SK-N-SH treated with all-trans-retinoic acid at 6 μM for 48 hours (cell line): ENCODE results near the gene GOLGA5.

Experiments used
- ATAC-seq: fragments of 200-7000 bp; cut with Tn5 transposase; 3 replicates; pipeline ENCODE4 v1.9.1; 2020; ENCODE audit warnings: mild to moderate bottlenecking, moderate library complexity
- ARNTL ChIP-seq: fragments of 450-650 bp; formaldehyde crosslinking; IDR thresholded peaks from 2 replicates; pipeline ENCODE4 v1.5.0; 2020; ENCODE audit warnings: low read depth, mild to moderate bottlenecking, moderate library complexity, borderline replicate concordance
- BACH2 ChIP-seq: fragments of 250-450 bp; sonication (Bioruptor Pico); IDR thresholded peaks from 2 replicates; pipeline ENCODE4 v1.9.0; 2021; ENCODE audit warnings: mild to moderate bottlenecking, borderline replicate concordance
- CREB5 ChIP-seq: fragments of 250-450 bp; sonication (Bioruptor Pico); IDR thresholded peaks from 2 replicates; pipeline ENCODE4 v1.5.1; 2020; ENCODE audit warnings: low read depth, mild to moderate bottlenecking, moderate library complexity
- CSDC2 ChIP-seq: fragments of 250-450 bp; sonication (Bioruptor Pico); IDR thresholded peaks from 2 replicates; pipeline ENCODE4 v1.5.0; 2020; ENCODE audit warnings: mild to moderate bottlenecking, moderate library complexity
- ESRRG ChIP-seq: fragments of 250-450 bp; sonication (Bioruptor Pico); IDR thresholded peaks from 2 replicates; pipeline ENCODE4 v1.6.1; 2021; ENCODE audit warnings: mild to moderate bottlenecking
- GLIS3 ChIP-seq: fragments of 250-450 bp; sonication (Bioruptor Pico); IDR thresholded peaks from 2 replicates; pipeline ENCODE4 v1.5.0; 2020; ENCODE audit warnings: mild to moderate bottlenecking, moderate library complexity
- ISL1 ChIP-seq: fragments of 250-450 bp; sonication (Bioruptor Pico); IDR thresholded peaks from 2 replicates; pipeline ENCODE4 v2.1.2; 2022; ENCODE audit warnings: mild to moderate bottlenecking, moderate library complexity
- OSR1 ChIP-seq: fragments of 250-450 bp; sonication (Bioruptor Pico); IDR thresholded peaks from 2 replicates; pipeline ENCODE4 v1.8.0; 2022; ENCODE audit warnings: moderate library complexity, mild to moderate bottlenecking, inconsistent platforms
- PATZ1 ChIP-seq: fragments of 250-450 bp; sonication (Bioruptor Pico); IDR thresholded peaks from 2 replicates; pipeline ENCODE4 v1.8.0; 2020; ENCODE audit warnings: mild to moderate bottlenecking, moderate library complexity, borderline replicate concordance
- PPARA ChIP-seq: fragments of 250-450 bp; sonication (Bioruptor Pico); IDR thresholded peaks from 2 replicates; pipeline ENCODE4 v1.5.0; 2020; ENCODE audit warnings: mild to moderate bottlenecking, borderline replicate concordance
- RARB ChIP-seq: fragments of 250-450 bp; sonication (Bioruptor Pico); IDR thresholded peaks from 2 replicates; pipeline ENCODE4 v1.8.0; 2021; ENCODE audit warnings: mild to moderate bottlenecking, moderate library complexity
- SNAI2 ChIP-seq: fragments of 250-450 bp; sonication (Bioruptor Pico); IDR thresholded peaks from 2 replicates; pipeline ENCODE4 v1.5.0; 2020; ENCODE audit warnings: mild to moderate bottlenecking, moderate library complexity
- TCF4 ChIP-seq: fragments of 250-450 bp; sonication (Bioruptor Pico); IDR thresholded peaks from 2 replicates; pipeline ENCODE4 v1.8.0; 2021; ENCODE audit warnings: mild to moderate bottlenecking, moderate library complexity, borderline replicate concordance
- TOX ChIP-seq: fragments of 250-450 bp; sonication (Bioruptor Pico); IDR thresholded peaks from 2 replicates; pipeline ENCODE4 v1.8.0; 2021; ENCODE audit warnings: mild to moderate bottlenecking, moderate library complexity, borderline replicate concordance
- ZC3H10 ChIP-seq: fragments of 250-450 bp; sonication (Bioruptor Pico); IDR thresholded peaks from 2 replicates; pipeline ENCODE4 v1.5.1; 2021; ENCODE audit warnings: mild to moderate bottlenecking, moderate library complexity
- ZFP3 ChIP-seq: fragments of 250-450 bp; sonication (Bioruptor Pico); IDR thresholded peaks from 2 replicates; pipeline ENCODE4 v1.5.0; 2020; ENCODE audit warnings: mild to moderate bottlenecking, moderate library complexity
- ZFP30 ChIP-seq: fragments of 450-650 bp; formaldehyde crosslinking; IDR thresholded peaks from 2 replicates; pipeline ENCODE4 v1.5.0; 2022; ENCODE audit warnings: mild to moderate bottlenecking, moderate library complexity
- ZNF565 ChIP-seq: fragments of 450-650 bp; formaldehyde crosslinking; conservative IDR thresholded peaks from 2 replicates; pipeline ENCODE4 v1.5.0; 2020; ENCODE audit warnings: low read depth, mild to moderate bottlenecking, moderate library complexity
- ZNF70 ChIP-seq: fragments of 450-650 bp; formaldehyde crosslinking; IDR thresholded peaks from 2 replicates; pipeline ENCODE4 v1.5.0; 2020; ENCODE audit warnings: mild to moderate bottlenecking, moderate library complexity
- ZNF8 ChIP-seq: fragments of 450-650 bp; formaldehyde crosslinking; IDR thresholded peaks from 2 replicates; pipeline ENCODE4 v1.5.0; 2020; ENCODE audit warnings: mild to moderate bottlenecking, moderate library complexity
- TF ChIP-seq, protein P1 (sequence below): fragments of 250-450 bp; sonication (Bioruptor Pico); IDR thresholded peaks from 2 replicates; pipeline ENCODE4 v1.5.1; 2021; ENCODE audit warnings: mild to moderate bottlenecking, moderate library complexity

Gene GOLGA5

GRCh38 chr14:92783813-92784431 lies 10.2 kb upstream of the GOLGA5 start:
- peak; percentile 87 for ATAC-seq
- TF ChIP-seq ZNF565 (CRISPR knock-in tag) (no peak), ZNF70 (CRISPR knock-in tag) (no peak), ARNTL (CRISPR knock-in tag) (no peak), ZC3H10 (CRISPR knock-in tag) (no peak), ZFP30 (CRISPR knock-in tag) (no peak), BACH2 (CRISPR knock-in tag) (no peak), TOX (CRISPR knock-in tag) (no peak), TCF4 (CRISPR knock-in tag) (no peak), CREB5 (CRISPR knock-in tag) (no peak), ZNF8 (CRISPR knock-in tag) (no peak), OSR1 (CRISPR knock-in tag) (no peak), CSDC2 (CRISPR knock-in tag) (no peak), GLIS3 (CRISPR knock-in tag) (no peak), ISL1 (CRISPR knock-in tag) (no peak), PPARA (CRISPR knock-in tag) (no peak), ESRRG (CRISPR knock-in tag) (no peak), RARB (CRISPR knock-in tag) (no peak)
- TF ChIP-seq, protein P1, sequence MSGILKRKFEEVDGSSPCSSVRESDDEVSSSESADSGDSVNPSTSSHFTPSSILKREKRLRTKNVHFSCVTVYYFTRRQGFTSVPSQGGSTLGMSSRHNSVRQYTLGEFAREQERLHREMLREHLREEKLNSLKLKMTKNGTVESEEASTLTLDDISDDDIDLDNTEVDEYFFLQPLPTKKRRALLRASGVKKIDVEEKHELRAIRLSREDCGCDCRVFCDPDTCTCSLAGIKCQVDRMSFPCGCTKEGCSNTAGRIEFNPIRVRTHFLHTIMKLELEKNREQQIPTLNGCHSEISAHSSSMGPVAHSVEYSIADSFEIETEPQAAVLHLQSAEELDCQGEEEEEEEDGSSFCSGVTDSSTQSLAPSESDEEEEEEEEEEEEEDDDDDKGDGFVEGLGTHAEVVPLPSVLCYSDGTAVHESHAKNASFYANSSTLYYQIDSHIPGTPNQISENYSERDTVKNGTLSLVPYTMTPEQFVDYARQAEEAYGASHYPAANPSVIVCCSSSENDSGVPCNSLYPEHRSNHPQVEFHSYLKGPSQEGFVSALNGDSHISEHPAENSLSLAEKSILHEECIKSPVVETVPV: no peak

- peak; percentile 62 for ATAC-seq
- TF ChIP-seq PPARA (CRISPR knock-in tag): no peak
- TF ChIP-seq GLIS3 (CRISPR knock-in tag): no peak
- no peak for TF ChIP-seq BACH2 (CRISPR knock-in tag)
- no peak for TF ChIP-seq RARB (CRISPR knock-in tag)
- no peak for TF ChIP-seq ISL1 (CRISPR knock-in tag)
- no peak for TF ChIP-seq ZFP30 (CRISPR knock-in tag)
- no peak for TF ChIP-seq TCF4 (CRISPR knock-in tag)
- TF ChIP-seq PATZ1 (CRISPR knock-in tag): no peak
- TF ChIP-seq CSDC2 (CRISPR knock-in tag): no peak
- TF ChIP-seq ESRRG (CRISPR knock-in tag): no peak
- TF ChIP-seq CREB5 (CRISPR knock-in tag): no peak
- no peak for TF ChIP-seq ZFP3 (CRISPR knock-in tag)
- TF ChIP-seq SNAI2 (CRISPR knock-in tag): no peak
- TF ChIP-seq, all 23 proteins: peak for 0
Measured at GRCh38 chr14:92785667-92786426, 8.3 kb upstream of the GOLGA5 start.

DNA sequence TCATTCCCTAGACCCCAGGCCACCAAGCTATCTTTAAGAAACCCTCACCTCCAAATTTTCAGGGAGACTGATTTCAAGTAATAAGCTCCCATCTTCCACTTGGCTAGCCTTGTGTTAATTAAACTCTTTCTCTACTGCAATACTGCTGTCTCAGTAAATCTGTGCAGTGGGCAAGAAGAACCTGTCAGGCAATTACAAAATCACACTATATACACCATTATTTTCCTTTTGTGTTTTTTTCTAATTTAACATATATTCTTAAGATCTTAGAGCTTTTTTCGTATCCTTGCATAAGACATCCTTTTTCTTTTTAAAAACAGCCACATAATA lies 7.7 kb upstream of the GOLGA5 start:
- no peak for TF ChIP-seq SNAI2 (CRISPR knock-in tag)
- TF ChIP-seq ZFP3 (CRISPR knock-in tag): no peak
- TF ChIP-seq, all 23 proteins: peak for 0
- ATAC-seq: no peak

DNA sequence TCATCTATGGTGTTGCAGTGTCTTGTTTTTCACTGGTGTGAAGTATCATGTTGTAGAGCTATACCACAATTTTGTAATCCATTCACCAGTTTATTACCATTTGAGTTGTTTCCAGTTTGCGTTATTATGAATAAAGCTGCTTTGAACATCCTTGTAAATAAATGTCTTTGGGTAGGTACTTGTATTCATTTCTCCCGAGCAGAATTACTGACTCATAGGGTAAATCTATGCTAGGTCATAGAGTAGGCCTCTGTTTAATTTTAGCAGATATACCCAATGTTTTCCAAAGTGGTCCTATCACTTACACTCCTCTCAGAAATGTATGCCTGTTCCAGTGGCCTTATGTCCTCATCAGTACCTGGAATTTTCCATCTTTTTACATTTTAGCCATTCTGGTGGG lies 6.6 kb upstream of the GOLGA5 start:
- ATAC-seq: no peak
- no peak for TF ChIP-seq RARB (CRISPR knock-in tag)
- TF ChIP-seq SNAI2 (CRISPR knock-in tag): no peak
- TF ChIP-seq, protein P1: no peak
- TF ChIP-seq CSDC2 (CRISPR knock-in tag): no peak
- no peak for TF ChIP-seq ZNF70 (CRISPR knock-in tag)
